C4-2B (cell line): Measurements from ENCODE around the gene LTN1.

Source experiments
- CTCF ChIP-seq: fragments of 450-650 bp; conservative IDR thresholded peaks from 2 replicates; pipeline ENCODE4 v1.5.1; 2017; ENCODE audit warnings: mild to moderate bottlenecking
- ZFX ChIP-seq: fragments of 450-650 bp; IDR thresholded peaks from 2 replicates; pipeline ENCODE4 v1.6.1; 2017

- TF ChIP-seq CTCF: no peak
- no peak for TF ChIP-seq ZFX
Observed at GRCh38 chr21:29007810-29008209, 15.1 kb upstream of the LTN1 start.
